HUDEP-2 (cell line): Measurements from ENCODE around the gene LYRM7.
"Not testable (repeated sequence)": the region's sequence is repeated elsewhere in the genome, so short reads cannot be mapped to it uniquely, and the experiment has no call there.

Source experiments
- DNase-seq, 76 experiments: peaks; one replicate each; lab custom pipeline; 2025; ENCODE audit not compliant: unreplicated experiment in 76 of 76; lab: John Stamatoyannopoulos, UW

LYRM7 gene

DNA sequence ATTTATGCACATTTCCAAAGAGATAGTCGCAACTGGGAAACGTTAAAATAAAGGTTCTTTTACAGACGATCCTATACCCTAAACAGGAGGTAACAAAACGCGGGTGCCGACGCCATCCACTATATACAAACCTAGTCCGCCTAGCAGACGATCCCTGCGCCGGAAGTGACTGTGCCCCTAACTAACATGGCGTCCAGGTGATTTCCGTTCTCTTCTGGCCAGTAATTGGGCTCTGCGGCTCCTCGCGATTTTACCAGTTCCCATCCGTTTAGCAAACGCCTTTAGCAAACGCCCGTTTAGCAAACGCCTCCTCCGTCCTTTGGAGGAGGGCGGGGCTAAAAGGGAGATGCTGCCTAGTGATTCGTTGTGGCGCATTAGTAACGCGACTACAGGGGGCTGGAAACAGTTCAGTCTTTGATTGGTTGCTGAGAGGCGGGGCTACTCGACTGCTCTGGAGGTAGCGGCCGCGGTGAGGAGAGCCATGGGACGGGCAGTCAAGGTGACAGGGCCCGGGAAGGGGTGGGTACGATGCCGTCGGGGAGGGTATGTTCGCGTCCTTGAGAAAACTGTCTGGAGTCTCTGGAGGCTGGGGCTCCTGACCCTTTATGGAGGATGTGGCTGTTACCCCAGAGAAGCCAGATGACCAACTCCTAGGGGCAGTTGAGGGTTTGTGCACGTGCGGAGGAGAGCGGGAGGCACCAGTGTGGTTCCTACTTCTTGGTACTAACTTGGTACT is at the start of gene LYRM7:
LYRM7 (plus strand) TSS at position 405 of the 736 bp plus-strand sequence; CDS start at position 482, 77 bp downstream.
- peak; percentile 25 to 99 (median 96) for DNase-seq

DNA sequence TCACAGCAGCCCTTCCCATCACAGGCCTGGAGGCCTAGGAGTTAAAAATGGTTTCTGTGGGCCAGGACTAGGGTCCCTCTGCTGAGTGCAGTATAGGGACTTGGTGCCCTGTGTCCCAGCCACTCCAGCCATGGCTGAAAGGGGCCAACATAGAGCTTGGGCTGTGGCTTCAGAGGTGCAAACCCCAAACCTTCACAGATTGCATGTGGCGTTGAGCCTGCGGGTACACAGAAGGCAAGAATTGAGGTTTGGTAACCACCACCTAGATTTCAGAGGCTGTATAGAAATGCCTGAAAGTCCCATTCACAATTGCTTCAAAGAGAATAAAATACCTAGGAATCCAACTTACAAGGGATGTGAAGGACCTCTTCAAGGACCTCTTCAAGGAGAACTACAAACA is 43.5 kb upstream of the LYRM7 start:
- not testable (repeated sequence) for DNase-seq

DNA sequence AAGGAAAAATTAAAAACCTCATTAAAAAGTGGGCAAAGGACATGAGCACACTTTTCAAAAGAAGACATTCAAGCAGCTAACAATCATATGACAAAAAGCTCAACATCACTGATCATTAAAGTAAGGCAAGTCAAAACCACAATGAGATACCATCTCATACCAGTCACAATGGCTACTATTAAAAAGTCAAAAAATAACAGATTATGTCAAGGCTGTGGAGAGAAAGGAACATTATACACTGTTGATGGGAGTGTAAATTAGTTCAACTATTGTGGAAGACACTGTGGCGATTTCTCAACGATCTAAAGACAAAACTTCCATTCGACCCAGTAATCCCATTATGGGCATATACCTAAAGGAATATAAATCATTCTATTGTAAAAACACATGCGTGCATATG is 41.4 kb upstream of the LYRM7 start:
- no peak for DNase-seq

DNA sequence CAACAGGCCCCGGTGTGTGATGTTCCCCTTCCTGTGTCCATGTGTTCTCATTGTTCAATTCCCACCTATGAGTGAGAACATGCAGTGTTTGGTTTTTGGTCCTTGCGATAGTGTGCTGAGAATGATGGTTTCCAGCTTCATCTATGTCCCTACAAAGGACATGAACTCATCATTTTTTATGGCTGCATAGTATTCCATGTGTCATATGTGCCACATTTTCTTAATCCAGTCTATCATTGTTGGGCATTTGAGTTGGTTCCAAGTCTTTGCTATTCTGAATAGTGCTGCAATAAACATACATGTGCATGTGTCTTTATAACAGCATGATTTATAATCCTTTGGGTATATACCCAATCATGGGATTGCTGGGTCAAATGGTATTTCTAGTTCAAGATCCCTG is 37.7 kb upstream of the LYRM7 start:
- not testable (repeated sequence) for DNase-seq

DNA sequence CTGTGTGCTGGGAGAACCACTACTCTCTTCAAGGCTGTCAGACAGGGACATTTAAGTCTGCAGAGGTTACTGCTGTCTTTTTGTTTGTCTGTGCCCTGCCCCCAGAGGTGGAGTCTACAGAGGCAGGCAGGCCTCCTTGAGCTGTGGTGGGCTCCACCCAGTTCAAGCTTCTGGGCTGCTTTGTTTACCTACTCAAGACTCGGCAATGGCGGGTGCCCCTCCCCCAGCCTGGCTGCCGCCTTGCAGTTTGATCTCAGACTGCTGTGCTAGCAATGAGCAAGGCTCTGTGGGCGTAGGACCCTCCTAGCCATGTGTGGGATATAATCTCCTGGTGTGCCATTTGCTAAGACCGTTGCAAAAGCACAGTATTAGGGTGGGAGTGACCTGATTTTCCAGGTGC is 32.3 kb upstream of the LYRM7 start:
- not testable (repeated sequence) for DNase-seq

DNA sequence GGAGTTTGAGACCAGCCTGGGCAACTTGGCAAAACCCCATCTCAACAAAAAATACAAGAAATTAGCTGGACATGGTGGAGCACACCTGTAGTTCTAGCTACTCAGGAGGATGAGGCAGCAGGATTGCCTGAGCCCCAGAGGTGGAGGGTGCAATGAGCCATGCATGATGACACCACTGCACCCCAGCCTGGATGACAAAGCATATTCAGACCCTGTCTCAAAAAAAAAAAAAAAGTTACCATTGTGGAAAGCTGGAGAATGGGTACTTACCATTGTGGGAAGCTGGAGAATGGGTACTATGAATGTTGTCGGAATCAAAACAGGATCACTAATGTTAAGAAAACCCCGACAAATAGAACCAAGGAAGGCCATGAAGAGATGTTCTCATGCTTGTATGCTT is 31.4 kb upstream of the LYRM7 start:
- no peak for DNase-seq

DNA sequence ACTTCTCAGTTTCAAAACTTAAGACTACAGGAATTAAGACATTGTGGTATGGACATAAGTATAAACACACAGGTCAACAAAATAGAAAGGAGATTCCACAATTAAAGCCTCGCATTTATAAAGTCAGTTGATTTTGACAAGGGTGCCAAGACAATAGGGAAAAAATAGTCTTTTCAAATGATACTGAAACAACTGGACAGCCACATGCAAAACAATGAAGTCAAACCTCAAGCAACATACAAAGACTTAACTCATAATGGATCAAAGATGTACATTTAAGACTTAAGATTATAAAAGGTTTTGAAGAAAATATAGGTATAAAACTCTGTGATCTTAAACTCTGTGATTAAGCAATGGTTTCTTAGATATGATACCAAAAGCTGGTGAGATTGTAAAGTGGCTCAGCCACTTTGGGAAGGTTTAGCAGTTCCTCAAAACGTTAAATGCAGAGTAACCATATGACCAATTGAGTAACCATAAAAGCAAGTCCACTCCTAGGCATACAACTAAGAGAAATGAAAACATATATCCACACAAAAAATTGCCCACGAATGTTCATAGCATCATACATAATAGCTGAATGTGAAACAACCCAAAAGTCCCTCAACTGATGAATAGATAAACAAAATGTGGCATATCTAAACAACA is 27.6 kb upstream of the LYRM7 start:
- DNase-seq, result no peak

DNA sequence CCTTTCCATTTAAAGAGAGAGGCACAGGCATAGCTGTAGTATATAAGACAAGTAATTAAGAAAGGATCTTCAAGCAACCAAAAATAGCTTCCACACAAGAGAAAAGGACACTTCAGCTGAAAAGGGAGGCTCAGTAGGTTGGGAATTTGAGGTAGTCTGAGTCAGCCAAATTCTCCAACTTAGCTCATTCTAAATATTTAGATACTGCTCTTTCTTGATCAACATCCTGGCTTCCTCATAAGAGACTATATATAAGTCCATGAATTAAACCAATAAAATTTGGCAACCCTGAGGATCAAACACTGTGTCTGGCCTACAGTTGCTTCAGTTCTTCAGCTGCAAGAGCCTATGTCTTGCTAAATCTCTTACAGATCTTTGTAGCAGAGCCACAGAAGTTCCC is 23.5 kb upstream of the LYRM7 start:
- DNase-seq, result no peak

DNA sequence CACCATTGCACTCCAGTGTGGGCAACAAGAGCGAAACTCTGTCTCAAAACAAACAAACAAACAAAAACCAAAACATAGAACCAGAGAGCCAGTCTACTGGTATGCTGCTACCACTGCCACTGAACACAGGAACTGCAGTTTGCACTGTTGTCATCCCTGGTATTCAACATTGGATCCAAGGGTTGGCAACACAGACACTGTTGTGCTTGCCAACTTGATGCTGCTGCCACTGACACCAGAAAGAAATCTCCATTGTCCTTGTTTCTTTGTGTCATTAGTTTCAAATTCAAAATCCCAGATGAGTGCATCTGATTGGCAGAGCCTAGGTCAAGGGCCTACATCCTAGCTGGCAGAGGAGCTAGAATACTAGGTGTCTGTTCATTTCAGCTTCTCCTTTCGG is 21.9 kb upstream of the LYRM7 start:
- no peak for DNase-seq

DNA sequence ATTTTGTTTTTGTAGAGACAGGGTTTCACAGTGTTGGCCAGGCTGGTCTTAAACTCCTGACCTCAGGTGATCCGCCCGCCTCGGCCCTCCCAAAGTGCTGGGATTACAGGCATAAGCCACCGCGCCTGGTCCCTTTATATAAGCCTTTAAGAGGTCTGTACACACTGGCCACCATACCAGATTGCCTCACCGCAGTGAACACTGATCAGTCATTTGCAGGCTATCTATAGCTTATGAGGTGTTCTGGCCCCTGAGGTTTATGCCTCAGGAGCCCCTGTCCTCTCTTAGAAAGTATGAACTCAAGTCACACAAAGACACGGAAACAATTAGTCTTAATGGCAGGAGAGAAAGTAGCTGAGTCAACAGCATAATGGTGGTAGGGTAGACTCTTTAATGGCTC is 20.3 kb upstream of the LYRM7 start:
- DNase-seq, result no peak

DNA sequence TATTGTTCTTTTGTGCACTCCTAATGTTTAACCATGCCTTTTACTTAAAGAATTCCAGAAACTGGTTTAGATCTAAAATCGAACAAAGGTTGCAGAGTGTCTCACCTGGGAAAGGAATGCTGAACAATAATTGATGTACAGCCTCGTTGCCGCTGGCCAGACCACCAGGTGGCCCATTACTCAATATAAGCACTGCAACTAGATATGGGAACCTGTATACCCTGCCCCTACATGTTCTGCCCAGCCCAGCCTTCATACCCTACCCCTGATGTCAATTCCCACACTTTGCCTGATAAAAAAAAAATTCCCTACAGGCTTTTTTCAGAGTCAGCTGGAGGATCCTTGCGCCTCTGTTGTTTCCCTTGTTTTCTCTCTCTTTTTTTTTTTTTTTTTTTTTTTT is 19.5 kb upstream of the LYRM7 start:
- DNase-seq, result no peak

DNA sequence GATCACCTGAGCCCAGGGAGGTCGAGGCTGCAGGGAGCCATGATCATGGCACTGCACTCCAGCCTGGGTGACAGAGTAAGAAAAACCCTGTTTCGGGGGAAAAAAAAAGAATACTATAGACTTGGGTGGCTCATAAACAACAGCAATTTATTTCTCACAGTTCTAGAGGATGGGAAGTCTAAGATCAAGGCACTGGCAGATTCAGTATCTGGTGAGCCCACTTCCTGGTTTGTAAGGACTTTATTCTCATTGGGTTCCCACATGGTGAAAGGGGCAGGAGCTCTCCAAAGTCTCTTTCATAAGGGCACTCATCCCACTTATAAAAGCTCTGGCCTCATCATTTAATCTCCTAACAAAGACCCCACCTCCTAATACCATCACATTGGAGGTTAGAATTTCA is 14.4 kb upstream of the LYRM7 start:
- no peak for DNase-seq

DNA sequence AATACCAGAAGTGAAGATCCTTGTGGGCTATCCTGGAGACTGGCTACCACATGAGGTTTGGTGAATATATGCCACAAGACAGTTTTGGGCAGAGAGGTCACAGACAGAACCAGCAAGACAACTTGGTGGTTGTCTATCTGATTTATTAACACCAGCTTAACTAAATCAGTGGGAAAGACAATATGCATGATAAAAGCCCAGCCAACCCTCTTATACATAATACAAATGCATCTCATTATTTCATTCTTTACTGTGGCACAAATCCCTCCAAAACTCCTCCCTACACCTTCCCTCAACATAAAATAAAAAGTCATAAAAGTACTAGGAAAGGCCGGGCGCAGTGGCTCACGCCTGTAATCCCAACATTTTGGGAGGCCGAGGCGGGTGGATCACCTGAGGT is 13.8 kb upstream of the LYRM7 start:
- no peak for DNase-seq

DNA sequence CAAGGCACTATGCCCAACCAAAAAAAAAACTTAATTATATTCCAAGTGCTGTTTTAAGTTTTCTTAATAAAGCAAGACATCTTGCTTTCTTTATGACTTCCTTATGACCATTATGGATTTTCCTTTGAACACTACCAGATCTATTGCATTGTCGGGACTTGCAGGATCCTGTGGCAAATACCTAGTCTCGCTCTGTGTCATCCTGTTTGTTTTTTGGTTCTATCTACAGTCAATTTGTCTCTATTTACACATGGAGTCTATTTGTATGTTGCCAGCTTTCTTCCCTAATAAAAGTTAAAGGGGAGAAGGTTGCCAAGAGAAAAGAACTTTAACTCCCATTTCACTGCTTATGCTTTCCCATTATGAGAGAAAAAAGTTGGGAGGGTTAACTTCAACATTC is 10.6 kb upstream of the LYRM7 start:
- DNase-seq, result no peak

DNA sequence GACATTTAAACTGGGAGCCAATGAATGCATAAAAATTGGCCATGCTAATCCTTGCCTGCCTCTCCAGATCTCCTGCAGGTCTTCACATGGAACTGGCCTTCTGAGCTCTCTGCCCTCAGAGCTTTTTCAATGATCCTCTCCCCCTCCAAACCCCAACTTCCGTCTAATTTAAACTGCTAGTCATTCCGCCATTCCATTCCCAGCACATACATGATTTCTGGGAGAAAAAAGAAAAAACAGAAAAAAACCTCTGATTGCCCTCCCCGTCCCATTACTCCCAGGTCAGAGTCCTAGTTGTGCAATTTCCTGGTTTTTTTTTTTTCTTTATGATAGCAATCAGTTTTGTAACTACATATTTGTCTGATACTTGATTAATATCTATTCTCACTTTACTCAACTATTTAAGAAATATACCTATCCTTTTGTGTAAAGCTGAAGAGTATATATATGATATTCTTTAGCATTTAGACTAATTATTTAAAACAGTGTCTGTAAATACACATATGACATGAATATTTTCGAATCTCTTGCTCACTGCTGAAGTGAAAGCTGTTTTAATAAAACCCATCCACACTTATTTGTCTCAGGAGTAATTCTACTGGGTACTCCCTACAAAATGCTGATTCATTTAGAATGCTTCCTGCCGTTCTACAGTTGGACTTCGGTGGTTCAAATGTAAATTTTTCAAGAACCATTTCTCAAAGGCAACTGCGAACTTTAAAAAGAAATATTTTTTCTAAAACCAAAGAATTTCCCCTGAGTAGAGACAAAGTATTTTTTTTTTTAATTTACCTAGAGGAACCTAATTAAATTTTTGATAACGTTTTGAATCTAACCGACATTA is 7.2 kb upstream of the LYRM7 start:
- DNase-seq, result peak in 14 of 76 experiments; percentile 3 to 36 (median 10)

DNA sequence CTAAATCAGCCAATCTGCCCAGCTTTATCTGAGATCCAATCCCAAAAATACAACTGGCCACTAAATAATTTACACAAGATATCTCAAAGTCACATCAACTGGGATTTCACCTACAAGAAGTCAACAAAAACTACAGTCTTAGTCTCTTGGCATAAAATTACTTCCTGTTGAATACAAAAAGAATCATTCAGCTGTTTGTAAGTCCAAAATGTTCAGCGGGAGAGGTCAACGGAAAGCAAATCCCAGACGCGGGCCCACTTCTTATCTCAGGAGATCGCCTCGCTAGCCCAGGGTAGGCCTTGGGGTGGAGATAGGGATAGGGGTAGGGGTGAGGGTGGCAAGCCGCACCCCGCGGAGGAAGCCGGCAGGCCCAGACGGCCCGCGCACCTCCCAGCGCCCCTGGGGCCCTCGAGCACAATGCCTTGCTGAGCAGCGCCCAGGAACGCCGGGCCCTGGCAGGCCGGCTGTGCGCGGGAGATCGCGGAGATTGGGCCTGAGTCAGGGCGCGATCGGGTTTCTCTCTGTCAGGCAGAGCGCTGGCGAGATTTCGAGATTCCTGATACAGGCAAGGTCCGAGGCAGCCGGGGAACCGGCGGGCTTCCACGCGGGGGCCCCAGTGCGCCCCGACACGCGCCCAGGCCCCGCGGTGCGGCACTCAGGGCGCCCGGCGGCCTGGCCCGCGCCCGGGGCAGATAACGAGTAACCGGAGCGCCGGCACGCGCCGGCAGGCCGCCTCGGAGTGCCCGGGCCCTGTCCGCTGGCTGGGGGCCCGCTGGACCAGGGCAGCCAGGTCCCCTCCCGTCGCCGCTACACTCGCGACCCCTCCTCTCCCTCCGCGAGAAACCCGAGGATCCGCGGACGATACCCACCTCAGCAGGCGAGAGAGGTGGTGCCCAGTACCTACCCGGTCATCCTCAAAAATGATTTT is 6.3 kb upstream of the LYRM7 start:
- peak in 74 of 76 experiments; percentile 3 to 83 (median 63) for DNase-seq

DNA sequence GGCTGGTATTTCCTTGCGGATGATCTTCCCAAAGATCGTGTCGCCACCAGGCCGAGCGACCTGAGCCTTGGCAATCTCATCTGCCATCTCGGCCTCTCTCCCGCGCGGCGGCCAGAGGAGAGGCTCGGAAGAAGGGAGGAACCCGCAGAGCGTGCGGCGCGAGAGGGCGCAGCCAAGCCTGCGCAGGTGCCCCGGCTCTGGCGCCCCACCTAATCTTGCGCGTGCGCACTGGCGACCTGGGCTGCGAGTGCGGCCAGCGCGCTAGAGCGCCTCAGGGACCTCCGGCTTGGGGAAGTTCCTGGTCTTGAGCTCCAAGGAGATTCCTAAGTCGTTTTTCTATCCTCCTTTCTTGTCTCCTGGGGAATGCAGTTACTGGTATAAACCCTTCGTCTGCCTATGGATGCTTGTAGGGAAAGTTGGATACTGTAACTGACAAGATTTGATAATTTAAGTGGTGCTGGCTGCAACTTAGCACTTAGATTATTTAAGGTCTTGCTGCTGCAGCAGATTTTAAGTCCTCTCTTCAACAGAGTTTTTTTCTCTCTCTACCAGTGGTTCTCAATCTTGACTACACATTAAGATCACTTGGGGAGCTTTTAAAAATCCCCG is 5.5 kb upstream of the LYRM7 start, which contains the start of gene HINT1:
HINT1 (minus strand) TSS at position 138 of the 609 bp plus-strand sequence; CDS start at position 87, 51 bp downstream.
- peak in 74 of 76 experiments; percentile 32 to 92 (median 84) for DNase-seq

DNA sequence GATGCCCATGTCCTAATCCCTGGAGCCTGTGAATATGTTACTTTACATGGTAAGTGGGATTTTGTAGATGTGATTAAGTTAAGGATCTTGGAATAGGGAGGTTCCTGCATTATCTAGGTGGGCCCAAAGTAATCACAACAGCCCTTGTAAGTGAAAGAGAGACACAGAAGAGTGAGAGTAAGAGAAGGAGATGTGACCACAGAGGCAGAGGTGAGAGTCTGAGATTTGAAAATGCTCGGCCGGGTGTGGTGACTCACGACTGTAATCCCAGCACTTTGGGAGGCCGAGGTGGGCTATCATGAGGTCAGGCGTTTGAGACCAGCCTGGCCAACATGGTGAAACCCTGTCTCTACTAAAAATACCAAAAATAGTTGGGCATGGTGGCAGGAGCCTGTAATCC is 3.1 kb upstream of the LYRM7 start:
- no peak for DNase-seq

DNA sequence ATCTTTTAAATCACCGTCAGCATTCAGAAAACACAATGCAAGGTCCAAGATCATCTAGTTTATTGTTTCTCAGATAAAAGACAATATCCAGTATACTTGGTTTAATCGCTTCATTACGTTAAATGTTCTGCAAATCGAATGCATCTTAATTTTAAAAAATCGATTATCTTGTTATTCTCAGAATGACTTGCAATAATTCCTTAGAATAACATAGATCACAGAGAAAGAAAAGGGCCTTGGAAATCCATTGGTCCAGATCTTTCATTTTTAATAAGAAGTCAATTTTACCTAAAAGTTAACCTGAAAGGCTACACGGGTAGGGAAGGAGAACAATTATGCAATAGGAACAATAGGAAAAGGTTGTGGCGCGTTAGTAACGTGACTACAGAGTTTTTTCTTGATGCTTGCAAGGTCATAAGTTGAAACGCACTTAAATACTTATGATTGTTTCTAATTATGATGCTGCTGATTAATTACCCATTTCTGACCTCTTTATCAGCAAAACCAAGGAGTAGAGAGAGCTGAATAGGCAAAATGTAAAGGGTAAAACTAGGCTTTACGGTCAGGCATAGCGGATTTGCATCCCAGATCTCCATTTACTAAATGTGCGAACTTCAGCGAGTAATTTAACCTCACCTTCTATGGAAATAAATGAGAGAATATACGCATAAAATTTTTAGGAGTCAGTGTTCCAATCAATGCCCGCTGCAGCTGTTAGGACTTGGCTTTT is 769 bp upstream of the LYRM7 start:
- DNase-seq, result no peak
